ENCODE measurements around the gene CNNM3.

- TF ChIP-seq EZH2 (IDR thresholded peaks at IDR 0.05; ENCODE audit: insufficient read depth, poor library complexity, severe bottlenecking) (no peak), EZH2phosphoT487 (IDR thresholded peaks at IDR 0.05; ENCODE audit: insufficient read depth, low read depth) (no peak)
Measured at GRCh38 chr2:96883306-96883705, 67.2 kb downstream of the CNNM3 start.
